Ascending aorta (tissue), 2 donors: Measurements from ENCODE around the gene SEC14L6. TPM values are rescaled to one million over a fixed set of nuclear protein-coding genes. Genes with fewer than 3 reads are reported as not detected.
"Not testable (repeated sequence)": the region's sequence is repeated elsewhere in the genome, so short reads cannot be mapped to it uniquely, and the experiment has no call there.

ENCODE experiments used
- DNase-seq, 2 donors: peaks; one replicate each; pipeline ENCODE4 v3.0.0-alpha.2; 2019; ENCODE audit warnings: low spot score in 2 of 2
- H3K27ac ChIP-seq, 2 donors: fragments of 200-600 bp; sonication (generic); one replicate each; pipeline ENCODE4 v1.5.1; 2016 to 2017; ENCODE audit warnings: mild to moderate bottlenecking in 1 of 2
- H3K27me3 ChIP-seq: fragments of 200-600 bp; sonication (generic); one replicate; pipeline ENCODE4 v1.5.1; 2017
- H3K36me3 ChIP-seq, 2 donors: fragments of 200-600 bp; sonication (generic); one replicate each; pipeline ENCODE4 v1.5.1; 2016
- H3K4me1 ChIP-seq, 2 donors: fragments of 200-600 bp; sonication (generic); one replicate each; pipeline ENCODE4 v1.5.1; 2016 to 2017; ENCODE audit warnings: mild to moderate bottlenecking in 1 of 2
- H3K4me3 ChIP-seq, 2 donors: fragments of 200-600 bp; sonication (generic); one replicate each; pipeline ENCODE4 v1.5.1; 2016 to 2017; ENCODE audit warnings: mild to moderate bottlenecking in 1 of 2
- H3K9me3 ChIP-seq, 2 donors: fragments of 200-600 bp; sonication (generic); one replicate each; pipeline ENCODE4 v1.5.1; 2016
- CTCF ChIP-seq, 3 experiments: fragments of 200-600 bp in 2 of 3; fragments of 450-650 bp in 1 of 3; sonication (generic) in 2 of 3; IDR thresholded peaks; one replicate each; pipeline ENCODE4 v1.5.1; 2016 to 2019; ENCODE audit warnings: antibody characterized with exemption in 3 of 3, mild to moderate bottlenecking in 1 of 3, moderate library complexity in 1 of 3
- intact Hi-C: fragments of 100-400 bp; cut with DNase I; formaldehyde crosslinking; loops from one replicate; pipeline ENCODE4 v1.15.1; 2023
- total RNA-seq: library from RNA; depleted of rRNA; stranded (reverse); fragments of >200 nt; gene quantifications from one replicate; pipeline ENCODE4 v1.1.0, GENCODE V29; 2016

SEC14L6 gene
- not detected for total RNA-seq

- Histone ChIP-seq H3K4me1 (peaks cover 0 to 8% of the 10 kb centered on the region in 2 donors), H3K27me3 (no peaks in the 10 kb centered on the region), H3K36me3 (no peaks in the 10 kb centered on the region), H3K4me3 (no peak within 1 kb of the TSS), H3K9me3 (no peaks in the 10 kb centered on the region), H3K27ac (no peak within 1 kb of the TSS)
- no peak for DNase-seq
- intact Hi-C loops, result no loop called here
- TF ChIP-seq CTCF (IDR thresholded peaks at IDR 0.05), result no peak
Observed at GRCh38 chr22:30546616-30547015, at the start of gene SEC14L6. SEC14L6 (minus strand) TSS chr22:30546741; CDS start chr22:30546682, 59 bp downstream.

- Histone ChIP-seq H3K4me3 (no peak overlapping the region), H3K27ac (no peak overlapping the region), H3K27me3 (no peaks in the 10 kb centered on the region), H3K4me1 (peaks cover 0 to 4% of the 10 kb centered on the region in 2 donors), H3K36me3 (no peaks in the 10 kb centered on the region), H3K9me3 (no peaks in the 10 kb centered on the region)
- no peak for DNase-seq
- intact Hi-C loops, result no loop called here
- TF ChIP-seq CTCF (IDR thresholded peaks at IDR 0.05), result no peak
Observed at GRCh38 chr22:30596199-30596598, 49.7 kb upstream of the SEC14L6 start.

- DNase-seq, H3K9me3 ChIP-seq, H3K27me3 ChIP-seq, H3K27ac ChIP-seq: not testable (repeated sequence)
- intact Hi-C loops, result loop anchor here (1.0 to 5.0 kb wide), 3 partner anchors 43 to 514 kb away; partner anchors contain the start of genes DUSP18, SELENOM and SLC35E4
- Histone ChIP-seq H3K4me3 (peak overlapping the region; percentile 59 to 85), H3K4me1 (peaks cover 6 to 15% of the 10 kb centered on the region in 2 donors), H3K36me3 (peaks cover 18 to 20% of the 10 kb centered on the region in 2 donors)
Observed at GRCh38 chr22:30592360-30592713, 45.8 kb upstream of the SEC14L6 start.

GRCh38 chr22:30591588-30592359 lies 45.2 kb upstream of the SEC14L6 start, which contains the start of gene PES1:
PES1 (minus strand) TSS chr22:30591910; CDS start chr22:30591833, 77 bp downstream.
- peak; percentile 81 to 98 for DNase-seq
- intact Hi-C loops, result loop anchor here (1.0 to 5.0 kb wide), 5 partner anchors 14 to 515 kb away; partner anchors contain the start of genes DUSP18, SELENOM and SLC35E4
- H3K9me3 ChIP-seq, result no peaks in the 10 kb centered on the region
- TF ChIP-seq CTCF (IDR thresholded peaks at IDR 0.05), result no peak
- H3K27me3 ChIP-seq, result no peaks in the 10 kb centered on the region
- peak within 1 kb of the TSS; percentile 59 to 85 for H3K4me3 ChIP-seq
- H3K27ac ChIP-seq, result peak within 1 kb of the TSS; percentile 73 to 81
- peaks cover 23 to 25% of the 10 kb centered on the region in 2 donors for H3K36me3 ChIP-seq
- peaks cover 6 to 15% of the 10 kb centered on the region in 2 donors for H3K4me1 ChIP-seq

- Histone ChIP-seq H3K9me3 (no peaks in the 10 kb centered on the region), H3K27me3 (no peaks in the 10 kb centered on the region), H3K4me3 (peak overlapping the region; percentile 59 to 85), H3K4me1 (peaks cover 6 to 15% of the 10 kb centered on the region in 2 donors), H3K27ac (peak overlapping the region; percentile 73 to 81), H3K36me3 (peaks cover 29 to 31% of the 10 kb centered on the region in 2 donors)
- intact Hi-C loops, result loop anchor here (1.0 to 5.0 kb wide), 3 partner anchors 14 to 168 kb away; partner anchors contain the start of gene DUSP18
- TF ChIP-seq CTCF (IDR thresholded peaks at IDR 0.05), result no peak
- no peak for DNase-seq
Observed at GRCh38 chr22:30591191-30591587, 44.6 kb upstream of the SEC14L6 start.

GRCh38 chr22:30586414-30586813 lies 39.9 kb upstream of the SEC14L6 start:
- Histone ChIP-seq H3K4me1 (peaks cover 6 to 13% of the 10 kb centered on the region in 2 donors), H3K36me3 (peaks cover 77 to 78% of the 10 kb centered on the region in 2 donors), H3K27ac (no peak overlapping the region), H3K4me3 (no peak overlapping the region), H3K27me3 (no peaks in the 10 kb centered on the region), H3K9me3 (no peaks in the 10 kb centered on the region)
- TF ChIP-seq CTCF (IDR thresholded peaks at IDR 0.05), result no peak
- no peak for DNase-seq
- intact Hi-C loops, result no loop called here
